Endothelial cell (in vitro differentiated cells): ENCODE data around the gene SEC61A2. TPM values are rescaled to one million over a fixed set of nuclear protein-coding genes. Genes with fewer than 3 reads are reported as not detected.

Experiments
- DNase-seq: peaks from one replicate; pipeline ENCODE4 v3.0.0; 2021; ENCODE audit warnings: low spot score
- H3K27ac Mint-ChIP-seq: one replicate; pipeline ENCODE4 v1.8.0; 2021; ENCODE audit warnings: mixed read lengths, inconsistent platforms; ENCODE audit not compliant: unreplicated experiment
- H3K27me3 Mint-ChIP-seq: one replicate; pipeline ENCODE4 v1.8.0; 2021; ENCODE audit warnings: mild to moderate bottlenecking, moderate library complexity, mixed read lengths, inconsistent platforms; ENCODE audit not compliant: unreplicated experiment
- H3K36me3 Mint-ChIP-seq: one replicate; pipeline ENCODE4 v1.8.0; 2021; ENCODE audit warnings: mild to moderate bottlenecking, low read depth, mixed read lengths, inconsistent platforms; ENCODE audit not compliant: unreplicated experiment
- H3K4me1 Mint-ChIP-seq: one replicate; pipeline ENCODE4 v1.8.0; 2021; ENCODE audit warnings: mild to moderate bottlenecking, mixed read lengths, inconsistent platforms; ENCODE audit not compliant: unreplicated experiment
- H3K4me3 Mint-ChIP-seq: one replicate; pipeline ENCODE4 v1.8.0; 2021; ENCODE audit warnings: mild to moderate bottlenecking, mixed read lengths, inconsistent platforms; ENCODE audit not compliant: unreplicated experiment
- H3K9me3 Mint-ChIP-seq: one replicate; pipeline ENCODE4 v1.8.0; 2021; ENCODE audit warnings: mixed read lengths, inconsistent platforms; ENCODE audit not compliant: unreplicated experiment
- CTCF ChIP-seq: fragments of 200-600 bp; sonication (generic); IDR thresholded peaks from one replicate; pipeline ENCODE4 v1.5.0; 2021; ENCODE audit warnings: antibody characterized with exemption; ENCODE audit not compliant: unreplicated experiment
- total RNA-seq: library from RNA; stranded (reverse); fragmentation: NEBNext Ultra II Directional; extraction: Animal tissue kit (Norgen Biotek cat#: 25700); gene quantifications from one replicate; pipeline ENCODE4 v1.2.1, GENCODE V29; 2021; ENCODE audit not compliant: unreplicated experiment

Gene SEC61A2
- total RNA-seq, 1 donor from 2014 or later, result 9.9 TPM

- Mint-ChIP-seq H3K4me1 (peaks cover 24% of the 10 kb centered on the region), H3K27ac (peak overlapping the region; percentile 97), H3K27me3 (peaks cover 6% of the 10 kb centered on the region), H3K36me3 (peaks cover 14% of the 10 kb centered on the region), H3K4me3 (peak overlapping the region; percentile 99), H3K9me3 (no peaks in the 10 kb centered on the region)
- no peak for TF ChIP-seq CTCF
- no peak for DNase-seq
Measured at GRCh38 chr10:12196531-12197211, 67.2 kb downstream of the SEC61A2 start.

GRCh38 chr10:12198156-12198555, 68.7 kb downstream of the SEC61A2 start:
- H3K27me3 Mint-ChIP-seq, result peaks cover 6% of the 10 kb centered on the region
- DNase-seq, result no peak
- H3K36me3 Mint-ChIP-seq, result peaks cover 14% of the 10 kb centered on the region
- H3K4me3 Mint-ChIP-seq, result no peak overlapping the region
- H3K27ac Mint-ChIP-seq, result peak overlapping the region; percentile 8
- peaks cover 24% of the 10 kb centered on the region for H3K4me1 Mint-ChIP-seq
- H3K9me3 Mint-ChIP-seq, result no peaks in the 10 kb centered on the region
- TF ChIP-seq CTCF, result no peak

- Mint-ChIP-seq H3K9me3 (no peaks in the 10 kb centered on the region), H3K4me3 (no peak overlapping the region), H3K27ac (no peak overlapping the region), H3K4me1 (peaks cover 11% of the 10 kb centered on the region), H3K36me3 (peaks cover 18% of the 10 kb centered on the region), H3K27me3 (peaks cover 2% of the 10 kb centered on the region)
- TF ChIP-seq CTCF, result no peak
- DNase-seq, result no peak
Measured at GRCh38 chr10:12200850-12201249, 71.4 kb downstream of the SEC61A2 start.

GRCh38 chr10:12201543-12201942, 72.1 kb downstream of the SEC61A2 start:
- Mint-ChIP-seq H3K9me3 (no peaks in the 10 kb centered on the region), H3K27ac (no peak overlapping the region), H3K4me1 (peaks cover 4% of the 10 kb centered on the region), H3K27me3 (no peaks in the 10 kb centered on the region), H3K4me3 (no peak overlapping the region), H3K36me3 (peaks cover 18% of the 10 kb centered on the region)
- no peak for DNase-seq
- no peak for TF ChIP-seq CTCF

GRCh38 chr10:12202226-12202625, 72.7 kb downstream of the SEC61A2 start:
- no peak overlapping the region for H3K4me3 Mint-ChIP-seq
- no peaks in the 10 kb centered on the region for H3K27me3 Mint-ChIP-seq
- no peak for DNase-seq
- peaks cover 20% of the 10 kb centered on the region for H3K36me3 Mint-ChIP-seq
- H3K9me3 Mint-ChIP-seq, result no peaks in the 10 kb centered on the region
- no peaks in the 10 kb centered on the region for H3K4me1 Mint-ChIP-seq
- no peak for TF ChIP-seq CTCF
- no peak overlapping the region for H3K27ac Mint-ChIP-seq
